Measurements from ENCODE around the gene KDM6A.
"Not testable (repeated sequence)": the region's sequence is repeated elsewhere in the genome, so short reads cannot be mapped to it uniquely, and the experiment has no call there.

Gene KDM6A

DNA sequence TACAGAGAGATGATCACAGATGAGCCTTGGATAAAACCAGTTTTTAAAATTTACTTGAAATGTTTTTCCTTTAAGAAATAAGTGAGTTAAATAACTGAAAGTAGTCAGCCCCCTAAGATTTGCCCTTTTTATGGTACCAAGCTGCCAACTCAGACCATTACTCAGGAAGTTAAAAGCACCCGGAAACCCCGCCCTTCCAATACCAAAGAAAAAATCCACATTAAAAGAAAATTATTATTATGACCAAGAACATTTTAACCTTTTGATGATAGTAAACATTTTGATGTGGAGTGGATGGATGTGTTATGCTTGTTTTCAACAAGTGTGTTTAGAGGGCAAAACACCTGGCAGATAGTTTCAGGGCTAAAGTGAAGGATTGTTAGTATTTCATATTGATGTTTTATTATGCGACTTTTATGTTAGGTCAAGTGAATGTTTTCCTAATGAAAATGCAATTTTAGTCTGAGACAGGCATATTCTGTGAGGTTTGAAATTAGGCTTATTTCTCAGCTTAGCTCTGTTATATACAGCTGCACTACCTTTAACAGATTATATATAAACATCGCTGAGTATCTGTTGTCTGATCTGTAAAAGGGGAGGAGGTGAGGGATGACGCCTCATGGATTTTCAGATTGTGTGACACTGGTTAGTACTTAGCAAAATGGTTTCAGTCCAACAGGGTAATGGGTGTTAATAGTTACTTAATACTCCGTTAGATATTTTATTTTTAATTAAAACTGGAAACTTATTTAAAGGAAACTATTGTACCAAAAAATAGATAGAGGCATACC, 89.0 kb downstream of the KDM6A start:
- no peak for DNase-seq (ENCODE audit: low read depth in 2 of 2)

DNA sequence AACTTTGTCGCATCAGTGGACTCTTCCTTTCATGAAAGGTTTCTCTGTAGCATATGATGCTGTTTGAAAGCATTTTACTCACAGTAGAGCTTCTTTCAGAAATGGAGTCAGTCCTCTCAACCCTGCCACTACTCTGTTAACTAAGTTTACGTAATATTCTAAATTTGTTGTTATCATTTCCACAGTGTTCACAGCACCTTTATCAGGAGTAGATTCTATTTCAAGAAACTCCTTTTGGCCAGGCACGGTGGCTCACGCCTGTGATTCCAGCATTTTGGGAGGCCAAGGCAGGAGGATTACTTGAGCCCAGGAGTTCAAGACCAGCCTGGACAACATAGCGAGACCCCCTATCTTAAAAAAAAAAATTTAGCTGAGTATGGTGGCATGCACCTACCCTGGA, 90.0 kb downstream of the KDM6A start:
- no peak for DNase-seq (ENCODE audit: low read depth in 2 of 2)

DNA sequence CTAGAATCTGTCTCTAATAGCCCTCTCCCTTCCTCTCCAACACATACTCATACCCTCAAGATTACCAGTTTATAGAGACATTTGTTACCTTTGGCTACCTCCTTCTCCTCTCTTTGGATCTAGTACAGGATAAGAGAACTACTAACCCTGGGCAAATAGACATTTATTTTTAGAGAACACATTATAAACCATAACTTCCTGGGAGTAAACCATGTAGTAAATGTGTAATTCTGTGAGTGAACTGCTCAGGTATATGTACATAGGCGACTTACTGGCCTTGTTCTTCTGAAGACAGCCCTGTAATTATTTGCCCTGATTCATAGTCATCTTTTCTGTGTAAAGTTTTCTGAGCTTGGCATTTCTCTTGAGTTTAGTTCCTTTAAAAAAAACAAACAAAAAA, 94.2 kb downstream of the KDM6A start:
- DNase-seq (ENCODE audit: low read depth in 2 of 2) = no peak

DNA sequence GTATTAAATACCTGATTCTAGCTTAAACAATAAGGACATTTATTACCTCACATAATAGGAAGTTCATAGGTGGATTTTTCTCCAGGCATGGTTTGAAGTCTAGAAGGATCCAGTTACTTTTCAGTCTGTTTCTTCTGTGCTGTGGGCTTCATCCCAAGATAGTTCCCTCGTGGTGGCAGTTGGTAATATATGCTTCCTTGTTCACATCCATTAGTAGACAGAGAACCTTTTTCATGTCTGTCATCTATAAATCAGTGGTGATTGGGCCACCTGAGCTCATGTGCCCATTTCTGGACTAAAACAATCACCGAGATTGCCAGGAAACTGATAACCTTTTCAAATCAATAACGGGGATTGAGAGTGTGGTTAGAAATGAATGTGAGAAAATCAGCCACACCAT, 97.7 kb downstream of the KDM6A start:
- DNase-seq (ENCODE audit: low read depth in 2 of 2) = no peak

DNA sequence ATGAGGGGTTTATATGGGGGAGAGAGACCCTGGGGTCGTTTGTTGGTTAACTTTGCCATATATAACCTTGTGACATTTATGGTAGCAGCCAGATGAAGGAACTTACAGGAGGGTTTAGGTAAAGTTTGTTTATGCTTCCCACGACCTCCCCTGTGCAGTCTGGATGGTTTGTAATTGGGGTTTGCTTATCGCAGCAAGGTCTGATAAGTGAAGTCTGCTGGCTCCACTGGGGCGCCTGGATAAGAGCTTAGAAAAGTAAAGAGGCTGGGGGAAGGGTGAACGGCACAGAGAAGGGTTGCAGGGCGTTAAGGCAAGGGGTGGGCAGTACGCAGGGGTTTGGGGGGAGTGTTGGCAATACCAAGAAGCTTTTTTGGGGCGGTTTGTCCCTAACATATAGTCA, 98.7 kb downstream of the KDM6A start:
- DNase-seq (ENCODE audit: low read depth in 2 of 2) = no peak

DNA sequence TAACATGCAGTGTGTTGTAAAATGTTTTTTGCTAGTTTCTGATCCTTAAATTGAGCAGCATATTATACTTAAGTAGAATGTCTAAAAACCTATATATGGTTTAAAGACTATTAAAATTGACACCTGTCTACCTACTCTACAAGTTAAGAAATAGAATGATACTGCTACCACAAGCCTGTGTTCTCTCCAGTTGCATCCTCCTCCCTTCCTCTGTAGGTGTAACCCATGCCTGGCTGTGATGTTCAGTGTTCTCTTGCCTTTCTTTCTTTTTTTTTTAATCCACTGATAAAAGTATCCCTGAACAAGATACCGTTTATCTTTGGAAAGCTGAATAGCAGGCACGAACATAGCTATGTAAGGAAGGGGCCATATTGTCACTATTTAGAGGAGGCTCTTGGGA, 99.1 kb downstream of the KDM6A start:
- no peak for DNase-seq (ENCODE audit: low read depth in 2 of 2)

DNA sequence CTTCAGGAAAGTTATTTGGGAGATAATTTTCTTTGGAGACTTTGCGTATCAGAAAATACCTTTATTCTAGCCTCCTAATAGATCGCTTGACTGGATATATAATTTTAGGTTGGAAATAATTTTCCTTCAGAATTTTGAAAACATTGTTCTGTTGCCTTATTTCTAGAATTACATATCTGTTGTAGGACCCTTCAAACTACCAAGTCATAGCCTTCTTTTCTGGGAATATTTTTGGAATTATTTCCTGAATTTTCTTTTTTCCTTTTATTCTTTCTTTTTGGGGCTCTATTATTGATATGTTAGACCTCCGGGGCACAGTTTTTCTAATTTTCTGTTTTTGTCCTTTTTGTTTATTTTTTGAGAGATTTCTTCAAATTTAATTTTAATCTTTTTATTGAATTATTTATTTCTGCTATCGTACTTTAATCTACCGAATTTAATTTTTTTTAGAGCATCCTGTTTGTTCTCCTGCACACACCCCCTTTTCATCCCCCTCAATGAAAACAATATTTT, 100.5 kb downstream of the KDM6A start:
- DNase-seq (ENCODE audit: low read depth in 2 of 2) = no peak

DNA sequence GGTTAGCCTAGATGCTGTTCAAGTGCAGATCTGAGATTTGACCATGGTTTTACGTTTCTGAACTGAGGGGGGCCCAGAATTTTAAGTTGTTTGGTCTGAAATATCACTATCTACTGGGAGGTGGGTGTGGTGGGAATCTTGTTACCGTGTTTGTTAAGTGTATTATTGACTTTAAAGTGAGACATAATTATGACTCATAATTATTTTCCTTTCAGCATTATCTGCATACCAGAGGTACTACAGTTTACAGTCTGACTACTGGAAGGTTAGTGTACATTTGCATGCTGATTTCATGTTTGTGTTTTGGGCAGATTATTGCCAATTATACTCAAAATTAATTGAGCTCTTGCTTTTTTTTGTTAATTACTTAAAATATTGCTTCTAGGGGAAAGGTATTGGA, 101.5 kb downstream of the KDM6A start:
- no peak for DNase-seq (ENCODE audit: low read depth in 2 of 2)

DNA sequence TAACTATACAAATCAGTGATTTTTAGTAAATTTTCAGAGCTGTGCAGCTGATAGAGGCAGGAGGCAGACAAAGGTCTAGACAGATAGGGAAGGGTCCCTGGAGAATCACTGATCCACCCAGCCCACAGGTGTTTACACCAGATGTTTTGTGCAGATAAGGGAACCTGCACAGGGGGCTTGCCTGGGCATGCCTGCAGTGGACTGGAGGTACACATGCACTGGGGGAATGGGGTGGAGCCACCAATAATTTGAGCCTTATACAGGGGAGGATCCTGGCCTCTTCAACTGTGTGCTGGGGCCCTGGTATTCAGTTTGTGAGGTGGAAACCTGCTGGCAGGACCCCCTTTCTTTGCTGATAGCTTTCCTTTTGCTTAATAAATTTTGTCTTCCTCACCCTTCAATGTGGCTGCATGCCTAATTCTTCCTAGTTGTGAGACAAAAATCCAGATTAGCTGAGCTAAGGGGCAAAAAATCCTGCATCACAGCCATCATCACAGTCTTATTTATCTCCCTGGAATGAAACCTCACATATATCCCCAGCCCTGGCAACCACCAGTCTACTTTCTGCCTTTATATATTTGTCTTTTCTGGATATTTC, 102.8 kb downstream of the KDM6A start:
- no peak for DNase-seq (ENCODE audit: low read depth in 2 of 2)

DNA sequence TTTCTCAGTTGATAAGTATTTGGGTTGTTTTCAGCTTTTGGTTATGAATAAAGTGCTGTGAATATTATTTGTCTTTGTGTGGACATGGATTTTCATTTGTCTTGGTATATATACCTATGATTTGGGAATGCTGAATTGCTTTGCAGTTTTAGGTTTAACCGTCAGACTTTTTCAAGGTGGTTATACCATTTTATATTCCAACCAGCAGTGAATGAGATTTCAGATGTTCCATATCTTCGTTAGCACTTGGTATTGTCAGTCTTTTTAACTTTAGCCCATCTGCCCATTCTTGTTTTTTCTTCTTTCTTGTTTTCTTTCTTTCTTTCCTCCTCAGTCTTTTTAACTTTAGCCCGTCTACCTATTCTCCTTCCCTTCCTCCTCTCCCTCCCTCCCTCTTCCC, 106.0 kb downstream of the KDM6A start:
- DNase-seq (ENCODE audit: low read depth in 2 of 2) = no peak

DNA sequence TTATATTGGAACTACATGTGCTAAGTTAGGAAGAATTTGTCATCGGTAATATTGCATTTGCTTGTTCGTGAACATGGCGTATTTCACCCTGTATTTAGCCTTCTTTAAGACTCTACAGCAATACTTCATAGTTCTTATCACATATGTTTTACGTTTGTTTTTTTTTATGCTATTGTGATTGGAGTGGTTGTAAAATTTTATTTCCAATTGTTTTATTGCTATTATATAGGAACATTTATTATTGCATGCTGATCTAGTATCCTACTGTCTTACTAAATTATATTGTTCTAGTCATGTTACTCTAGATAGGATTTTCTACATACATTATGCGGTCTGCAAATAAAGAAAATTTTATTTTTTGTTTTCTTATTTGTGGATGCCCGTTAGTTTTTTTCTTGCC, 107.4 kb downstream of the KDM6A start:
- DNase-seq (ENCODE audit: low read depth in 2 of 2) = no peak

DNA sequence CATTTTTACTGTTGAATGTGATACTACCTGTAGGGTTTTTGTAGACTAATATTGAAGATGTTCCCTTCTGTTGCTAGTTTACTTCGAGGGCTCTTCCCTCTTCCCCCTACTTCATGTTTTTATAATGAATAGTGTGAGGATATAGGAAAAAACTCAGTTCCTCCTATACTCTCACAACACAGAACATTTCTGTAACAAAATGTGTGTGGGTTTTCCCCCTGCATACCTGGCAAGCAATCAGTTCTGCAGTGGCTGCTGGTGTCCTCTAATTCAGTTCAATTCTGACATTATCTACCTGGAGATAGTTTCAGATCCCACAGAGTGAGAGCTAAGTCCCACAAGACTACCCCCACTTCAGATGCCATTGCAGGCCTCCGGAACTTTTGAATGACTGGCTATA, 107.9 kb downstream of the KDM6A start:
- no peak for DNase-seq (ENCODE audit: low read depth in 2 of 2)

DNA sequence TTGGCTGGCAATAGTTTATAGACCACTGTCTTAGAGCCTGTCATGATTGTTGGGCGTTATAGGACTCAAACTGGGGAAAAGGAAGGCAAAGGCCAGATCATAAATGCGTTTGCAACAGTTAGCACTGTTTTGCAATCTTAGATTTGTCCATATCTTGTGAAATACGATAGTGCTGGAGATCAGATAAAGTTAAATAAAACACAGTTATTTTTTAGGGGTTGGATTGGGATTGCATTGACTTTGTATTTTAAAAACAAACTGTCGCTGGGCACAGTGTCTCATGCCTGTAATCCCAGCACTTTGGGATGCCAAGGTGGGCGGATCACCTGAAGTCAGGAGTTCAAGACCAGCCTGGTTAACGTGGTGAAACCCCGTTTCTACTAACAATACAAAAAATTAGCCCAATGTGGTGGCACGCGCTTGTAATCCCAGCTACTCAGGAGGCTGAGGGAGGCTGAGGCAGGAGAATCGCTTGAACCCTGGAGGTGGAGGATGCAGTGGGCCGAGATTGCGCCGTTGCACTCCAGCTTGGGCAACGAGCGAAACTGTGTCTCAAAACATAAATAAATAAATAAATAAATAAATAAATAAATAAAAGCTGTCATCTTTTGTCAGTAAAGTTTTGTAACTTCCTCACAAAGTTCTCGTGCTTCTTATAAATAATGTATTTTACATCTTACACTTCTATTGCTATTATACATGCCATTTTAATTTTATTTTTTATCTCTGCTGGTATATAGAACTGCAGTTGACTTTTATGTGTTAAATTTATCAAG, 117.2 kb downstream of the KDM6A start:
- no peak for DNase-seq (ENCODE audit: low read depth in 2 of 2)

DNA sequence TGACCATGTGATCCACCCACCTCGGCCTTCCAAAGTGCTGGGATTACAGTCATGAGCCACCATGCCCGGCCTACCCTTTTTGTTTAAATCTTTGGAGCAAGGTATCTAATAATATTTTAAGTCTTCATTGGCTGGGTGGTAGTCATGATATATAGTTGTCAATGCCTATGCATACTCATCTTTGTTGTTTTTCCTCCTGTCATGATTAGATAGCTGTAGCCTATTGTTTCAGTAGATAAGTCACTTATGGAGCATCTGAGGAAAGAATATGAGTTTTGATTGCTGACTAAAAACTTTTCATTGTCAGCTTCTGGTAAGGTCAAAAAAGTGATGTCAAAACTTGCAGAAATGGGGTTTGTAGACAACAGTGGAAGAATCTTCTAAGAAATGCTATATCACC, 119.8 kb downstream of the KDM6A start:
- DNase-seq (ENCODE audit: low read depth in 2 of 2) = no peak

DNA sequence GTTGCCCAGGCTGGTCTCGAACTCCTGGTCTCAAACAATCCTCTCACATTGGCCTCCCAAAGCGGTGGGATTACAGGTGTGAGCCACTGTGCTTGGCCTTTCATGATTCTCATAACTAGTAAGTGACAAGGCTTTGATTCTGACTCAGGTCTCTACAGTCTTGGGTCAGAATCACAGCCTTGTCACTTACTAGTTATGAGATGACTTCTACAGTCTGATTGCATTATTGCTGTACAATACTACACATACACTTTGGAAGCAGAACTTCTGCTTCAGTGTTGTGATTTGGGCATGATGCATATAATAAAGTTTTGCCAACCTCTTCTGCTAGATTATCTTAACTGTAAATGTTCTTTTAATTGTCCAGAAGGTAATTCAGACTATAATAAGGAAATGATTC, 123.3 kb downstream of the KDM6A start:
- no peak for DNase-seq (ENCODE audit: low read depth in 2 of 2)

DNA sequence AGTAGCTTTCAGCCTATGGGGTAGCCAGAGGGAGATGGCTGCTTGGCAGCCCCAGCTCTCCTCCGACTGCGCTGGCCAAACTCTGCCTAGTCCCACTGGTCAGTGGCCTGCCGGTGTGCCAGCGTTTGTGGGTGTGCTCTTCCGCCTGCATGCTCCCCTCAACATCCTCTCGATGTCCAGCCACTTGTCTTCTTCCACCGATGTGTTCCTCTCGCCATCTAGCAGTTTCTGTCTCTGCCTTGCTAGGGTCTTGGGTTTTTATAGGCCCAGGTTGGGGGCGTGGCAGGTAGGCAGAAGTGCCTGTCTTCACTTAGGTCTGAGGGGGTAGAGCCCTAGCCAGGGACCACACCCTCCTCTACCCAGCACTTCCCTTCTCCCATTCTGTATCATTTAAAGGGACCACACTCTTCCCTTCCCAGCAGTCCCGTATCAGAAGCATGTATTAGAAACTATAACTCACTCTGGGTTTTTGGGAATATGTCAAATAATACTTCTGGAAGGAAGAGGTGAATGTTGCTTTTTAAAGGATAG, 124.4 kb downstream of the KDM6A start:
- no peak for DNase-seq (ENCODE audit: low read depth in 2 of 2)

DNA sequence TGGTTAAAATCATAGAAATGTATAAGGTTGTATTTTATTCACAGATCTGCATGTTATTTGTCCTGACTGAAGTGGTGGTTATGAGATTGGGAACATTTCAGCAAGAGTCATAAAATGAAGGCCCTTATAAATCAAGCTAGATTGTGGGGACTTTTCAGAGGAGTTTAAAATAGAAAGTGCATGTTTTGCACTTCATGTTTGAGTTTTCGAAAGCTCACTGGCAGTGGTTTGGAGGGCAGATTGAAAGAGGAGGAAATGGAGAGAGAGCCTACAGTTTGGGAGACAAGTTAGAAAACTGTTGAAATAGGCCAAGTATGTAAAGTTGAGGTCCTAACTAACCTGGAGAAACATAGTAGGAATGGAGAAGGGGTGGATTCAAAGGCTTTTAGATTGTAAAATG, 124.9 kb downstream of the KDM6A start:
- DNase-seq (ENCODE audit: low read depth in 2 of 2) = no peak

DNA sequence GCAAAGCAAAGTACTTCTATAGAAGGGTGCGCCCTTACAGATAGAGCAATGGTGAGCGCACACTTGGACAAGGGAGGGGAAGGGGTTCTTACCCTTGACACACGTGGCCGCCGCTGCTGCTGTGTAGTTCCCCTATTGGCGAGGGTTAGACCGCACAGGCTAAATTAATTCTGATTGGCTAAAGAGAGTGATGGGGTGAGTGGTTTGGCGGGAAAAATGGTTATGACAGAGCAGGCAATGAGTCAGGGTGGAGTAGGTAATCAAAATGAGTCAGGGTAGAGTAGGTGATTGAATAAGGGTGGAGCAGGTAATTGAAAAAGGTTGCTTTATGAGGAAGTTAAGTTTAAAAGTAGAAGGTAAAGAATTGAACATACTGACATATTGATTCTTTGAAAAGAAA, 126.2 kb downstream of the KDM6A start:
- DNase-seq (ENCODE audit: low read depth in 2 of 2) = not testable (repeated sequence)

DNA sequence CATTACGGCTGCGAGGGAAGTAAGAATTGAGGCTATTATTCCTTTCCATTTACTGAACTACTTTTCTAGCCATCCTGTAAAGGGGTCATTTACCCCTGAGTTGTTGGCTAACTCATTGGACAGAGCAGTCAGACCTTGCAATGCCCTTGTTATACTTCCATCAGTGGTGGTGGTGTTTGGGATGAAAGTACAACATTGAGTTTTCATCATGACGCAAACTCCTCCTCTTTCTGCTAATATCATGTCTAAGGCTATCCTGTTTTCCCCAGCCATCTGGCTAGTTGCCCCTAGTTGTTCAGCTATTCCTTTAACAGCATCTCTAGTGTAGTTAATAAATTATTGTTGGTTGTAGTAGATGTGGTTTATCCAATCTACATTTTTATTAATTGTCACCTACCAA, 126.9 kb downstream of the KDM6A start:
- DNase-seq (ENCODE audit: low read depth in 2 of 2) = not testable (repeated sequence)

DNA sequence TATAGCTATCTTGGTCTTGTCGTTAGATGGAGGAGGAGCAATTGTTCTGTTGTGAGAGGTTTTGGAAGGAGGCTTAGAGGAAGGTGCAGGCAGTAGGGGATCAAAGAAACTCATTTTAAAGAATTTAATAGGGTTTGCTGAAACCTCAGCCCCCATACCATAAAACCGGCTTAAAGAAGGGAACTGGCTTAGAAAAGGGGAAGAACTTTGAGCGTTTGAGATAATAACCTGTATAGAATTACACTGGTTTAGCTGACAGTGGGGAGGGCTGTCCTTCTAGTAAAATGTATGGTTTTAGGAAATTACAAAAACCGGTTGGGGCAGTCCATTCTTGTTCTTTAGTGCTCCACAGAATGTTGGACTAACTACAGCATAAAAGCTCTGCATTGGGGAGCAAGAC, 128.1 kb downstream of the KDM6A start:
- DNase-seq (ENCODE audit: low read depth in 2 of 2) = no peak

DNA sequence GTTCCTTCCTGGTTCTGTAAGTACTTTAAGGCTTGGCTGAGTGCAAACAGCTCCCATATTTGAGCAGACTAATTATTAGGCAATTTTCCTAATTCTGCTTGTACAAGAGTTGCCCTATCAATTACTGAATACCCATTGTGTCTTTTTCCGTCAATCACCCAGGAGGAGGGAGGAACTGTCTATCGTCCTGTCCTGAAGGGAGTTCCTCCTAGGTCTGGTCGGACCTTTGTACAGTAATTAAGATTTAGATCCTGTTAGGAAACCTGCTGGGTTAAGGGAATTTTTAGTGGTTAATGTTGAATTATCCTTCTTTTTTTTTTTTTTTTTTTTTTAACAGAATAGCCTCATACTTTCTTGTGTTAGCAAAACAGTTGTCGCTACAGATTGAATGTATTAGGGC, 130.1 kb downstream of the KDM6A start:
- DNase-seq (ENCODE audit: low read depth in 2 of 2) = no peak

DNA sequence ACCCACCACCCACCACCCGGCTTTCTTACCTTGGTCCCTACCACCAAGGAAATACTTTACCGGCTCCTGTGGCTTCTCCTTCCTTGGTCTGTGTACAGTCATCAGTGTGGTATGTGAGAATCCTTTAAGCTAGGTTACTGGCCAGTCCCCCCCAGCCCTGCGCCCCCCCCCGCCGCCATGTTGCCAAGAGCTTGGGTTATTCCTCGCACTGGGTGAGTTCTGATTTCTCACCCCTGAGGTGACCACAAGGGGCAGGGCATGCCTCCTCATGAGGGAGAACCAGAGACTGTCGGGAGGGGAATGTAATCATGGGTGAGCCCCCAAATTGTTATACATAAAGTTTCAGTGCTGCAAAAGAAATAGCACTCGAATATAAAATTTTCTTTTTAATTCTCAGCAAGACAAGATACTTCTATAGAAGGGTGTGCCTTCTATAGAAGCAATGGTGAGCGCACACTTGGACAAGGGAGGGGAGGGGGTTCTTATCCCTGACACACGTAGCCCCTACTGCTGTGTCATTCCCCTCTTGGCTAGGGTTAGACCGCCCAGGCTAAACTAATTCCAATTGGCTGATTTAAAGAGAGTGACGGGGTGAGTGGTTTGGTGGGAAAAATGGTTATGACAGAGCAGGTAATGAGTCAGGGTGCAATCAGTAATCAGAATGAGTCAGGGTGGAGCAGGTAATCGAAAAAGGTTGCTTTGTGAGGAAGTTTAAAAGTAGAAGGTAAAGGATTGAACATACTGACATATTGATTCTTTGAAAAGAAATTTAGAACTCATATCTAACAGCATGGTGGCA, 133.2 kb downstream of the KDM6A start:
- no peak for DNase-seq (ENCODE audit: low read depth in 2 of 2)

All from stimulated activated CD4-positive, alpha-beta T cell treated with anti-CD3 and anti-CD28 coated beads, Interleukin-15, amount 100 ng/mL, for 48 hours (primary cell).